ENCODE measurements around the gene USP25. TPM values are rescaled to one million over a fixed set of nuclear protein-coding genes. Genes with fewer than 3 reads are reported as not detected.

Gene USP25
- total RNA-seq, 1 experiment from 2014 or later, result 35.1 TPM

GRCh38 chr21:15794277-15794912, 64.6 kb downstream of the USP25 start:
- no peaks in the 10 kb centered on the region for H3K4me1 ChIP-seq (ENCODE audit: insufficient read depth, low read length)
- no peak overlapping the region for H2AFZ ChIP-seq (ENCODE audit: low read length)
- Mint-ChIP-seq H3K27me3 (ENCODE audit: low read depth) (no peaks in the 10 kb centered on the region), H3K27ac (peak overlapping the region in 1 of 3 experiments; percentile 56; a peak in 2 of 7 replicates), H3K4me3 (no peak overlapping the region), H3K4me1 (peaks cover 0 to 4% of the 10 kb centered on the region in 2 experiments; a peak in 1 of 4 replicates), H3K36me3 (ENCODE audit: insufficient read depth in 1 of 3, low read depth in 3 of 3) (no peaks in the 10 kb centered on the region; a peak in 1 of 7 replicates), H3K9me3 (no peaks in the 10 kb centered on the region)
- no peak overlapping the region for H3K56ac ChIP-seq (ENCODE audit: insufficient read length, low read depth, low read length)
- no peak overlapping the region for H2BK20ac ChIP-seq (ENCODE audit: low read depth, low read length, poor library complexity, severe bottlenecking)
- no peaks in the 10 kb centered on the region for H3K9me3 ChIP-seq (ENCODE audit: control insufficient read depth, low read depth, low read length)
- H4K91ac ChIP-seq (ENCODE audit: insufficient read length, low read depth, low read length), result no peak overlapping the region
- WGBS (ENCODE audit: extremely low coverage, insufficient read length, low lambda C conversion rate), result no CpG with 5 or more reads among the region's 2 CpGs
- no peaks in the 10 kb centered on the region for H3K79me1 ChIP-seq (ENCODE audit: insufficient read depth, low read depth, low read length, poor library complexity, severe bottlenecking)
- H2BK12ac ChIP-seq (ENCODE audit: insufficient read length, low read depth, low read length), result no peak overlapping the region
- H3K27ac ChIP-seq (ENCODE audit: insufficient read length, low read depth, low read length), result no peak overlapping the region
- H3K27me3 ChIP-seq (ENCODE audit: insufficient read depth, low read length), result no peaks in the 10 kb centered on the region
- no peak for DNase-seq
- no peak overlapping the region for H3K4me2 ChIP-seq (ENCODE audit: insufficient read depth, insufficient read length, low read length)
- H2BK15ac ChIP-seq (ENCODE audit: low read depth, low read length), result no peak overlapping the region
- peak; percentile 31; the same call in 1 of the 3 replicates for TF ChIP-seq CTCF (conservative IDR thresholded peaks at IDR 0.05)
- H3K4ac ChIP-seq (ENCODE audit: low read depth, low read length), result no peak overlapping the region
- no peak overlapping the region for H2BK120ac ChIP-seq (ENCODE audit: low read depth, low read length, poor library complexity, severe bottlenecking)
- no peak overlapping the region for H3K14ac ChIP-seq (ENCODE audit: insufficient read depth, low read length)
- no peak overlapping the region for H3K9ac ChIP-seq (ENCODE audit: extremely low read depth, insufficient read length, low read length)
- no peaks in the 10 kb centered on the region for H3K23me2 ChIP-seq (ENCODE audit: insufficient read length, low read depth, low read length, poor library complexity, severe bottlenecking)
- H2AK5ac ChIP-seq (ENCODE audit: insufficient read length, low read length), result no peak overlapping the region
- no peaks in the 10 kb centered on the region; the same call in 1 of the 2 replicates for H3K79me2 ChIP-seq (ENCODE audit: insufficient read depth, low read length)
- H2BK5ac ChIP-seq (ENCODE audit: insufficient read length, low read length), result no peak overlapping the region
- H4K20me1 ChIP-seq (ENCODE audit: control insufficient read depth, insufficient read depth, insufficient read length), result no peaks in the 10 kb centered on the region
- H3K23ac ChIP-seq (ENCODE audit: insufficient read length, low read depth, low read length), result no peak overlapping the region
- H4K8ac ChIP-seq (replicated peaks; ENCODE audit: insufficient read length, low read depth, low read length), result no peak overlapping the region
- no peak overlapping the region for H3T11ph ChIP-seq (ENCODE audit: low read length)
- no peak overlapping the region for H4K5ac ChIP-seq (ENCODE audit: insufficient read length, low read depth, low read length)
- no peak overlapping the region for H3K18ac ChIP-seq (ENCODE audit: insufficient read length, low read depth, low read length)
